ENCODE data around the gene PTPRG.
A peak's percentile ranks its signal among the peaks of the same experiment; 100 is the strongest.

Gene PTPRG

DNA sequence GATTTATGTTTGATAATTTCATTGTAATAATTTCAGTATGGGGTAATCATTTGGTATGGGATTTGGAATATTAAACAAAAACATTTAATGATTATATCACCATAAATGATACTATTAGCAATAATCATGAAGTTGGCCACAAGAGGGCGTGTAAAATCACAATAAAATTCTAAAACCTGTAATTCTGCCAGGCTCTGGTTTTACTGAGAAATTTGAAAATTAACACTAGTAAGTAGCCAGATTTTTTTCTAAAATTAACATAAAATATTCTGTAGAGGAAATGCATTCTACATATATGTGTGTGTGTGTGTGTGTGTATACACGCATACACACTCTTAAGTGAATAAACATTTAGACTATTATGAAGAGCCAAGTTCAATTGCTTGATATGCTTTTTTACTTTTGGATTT is 771.5 kb downstream of the PTPRG start:
- peak; percentile 32 for DNase-seq

DNA sequence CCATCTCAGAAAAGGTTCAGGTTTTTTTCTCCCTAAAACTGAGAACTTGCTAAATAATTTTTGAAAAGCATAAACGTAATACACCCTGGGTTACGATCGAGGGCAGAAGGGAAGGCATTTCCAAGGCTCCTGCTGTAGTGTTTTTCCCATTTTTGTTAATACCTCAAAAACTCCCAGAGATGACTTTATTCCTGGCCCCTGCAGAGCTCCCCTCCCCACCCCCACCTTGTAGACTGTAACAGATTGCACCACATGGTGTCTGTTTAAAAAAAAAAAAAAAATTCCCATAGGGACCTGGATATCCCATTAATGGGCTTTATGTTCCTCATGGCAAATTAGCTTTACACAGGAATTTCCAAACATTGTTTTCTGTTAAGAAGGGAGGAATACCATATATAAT is 773.8 kb downstream of the PTPRG start:
- DNase-seq, result no peak

DNA sequence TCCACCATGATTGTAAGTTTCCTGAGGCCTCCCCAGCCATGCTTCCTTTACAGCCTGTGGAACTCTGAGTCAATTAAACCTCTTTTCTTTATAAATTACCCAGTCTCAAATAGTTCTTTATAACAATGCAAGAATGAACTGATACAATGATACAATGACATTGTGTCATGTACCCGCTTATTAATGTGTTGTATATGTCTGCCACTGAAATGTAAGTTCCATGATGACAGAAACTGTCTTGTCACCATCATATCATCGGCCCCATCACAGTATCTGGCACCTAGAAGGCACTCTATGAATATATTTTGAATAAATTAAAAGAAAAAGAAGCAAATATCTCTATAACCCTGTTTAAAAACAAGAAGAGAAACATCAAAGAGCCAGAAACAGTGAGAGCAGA is 782.4 kb downstream of the PTPRG start:
- DNase-seq, result no peak

Data from fibroblast of upper back skin (primary cell).